ENCODE measurements around the gene IPO11.
A peak's percentile ranks its signal among the peaks of the same experiment; 100 is the strongest.
"Not testable (repeated sequence)": the region's sequence is repeated elsewhere in the genome, so short reads cannot be mapped to it uniquely, and the experiment has no call there.

Gene IPO11

GRCh38 chr5:62450259-62450658 is 37.7 kb downstream of the IPO11 start:
- ATAC-seq = peak; percentile 45 to 70

- no peak for ATAC-seq
These were observed 44.5 kb downstream of the IPO11 start for GRCh38 chr5:62457071-62457470.

- peak; percentile 38 to 68 for ATAC-seq
These were observed 48.0 kb downstream of the IPO11 start for GRCh38 chr5:62460578-62460983.

- ATAC-seq = no peak
These were observed 49.0 kb downstream of the IPO11 start for GRCh38 chr5:62461561-62461960.

- ATAC-seq = no peak
These were observed 53.7 kb downstream of the IPO11 start for GRCh38 chr5:62465985-62466925.

- ATAC-seq = no peak
These were observed 60.6 kb downstream of the IPO11 start for GRCh38 chr5:62473209-62473608.

GRCh38 chr5:62475072-62475471 is 62.5 kb downstream of the IPO11 start:
- ATAC-seq = no peak

GRCh38 chr5:62477801-62478200 is 65.2 kb downstream of the IPO11 start:
- ATAC-seq = no peak

GRCh38 chr5:62483556-62483955 is 71.0 kb downstream of the IPO11 start:
- ATAC-seq = no peak

GRCh38 chr5:62486672-62487071 is 74.1 kb downstream of the IPO11 start:
- no peak for ATAC-seq

- no peak for ATAC-seq
These were observed 76.0 kb downstream of the IPO11 start for GRCh38 chr5:62488531-62488930.

- ATAC-seq = no peak
These were observed 76.9 kb downstream of the IPO11 start for GRCh38 chr5:62489471-62489870.

- no peak for ATAC-seq
These were observed 82.2 kb downstream of the IPO11 start for GRCh38 chr5:62494772-62495171.

- no peak for ATAC-seq
These were observed 84.3 kb downstream of the IPO11 start for GRCh38 chr5:62496876-62497275.

GRCh38 chr5:62498961-62499360 is 86.4 kb downstream of the IPO11 start:
- ATAC-seq = no peak

- ATAC-seq = no peak
These were observed 87.2 kb downstream of the IPO11 start for GRCh38 chr5:62499756-62500155.

- no peak for ATAC-seq
These were observed 90.0 kb downstream of the IPO11 start for GRCh38 chr5:62502456-62503101.

GRCh38 chr5:62504129-62504528 is 91.6 kb downstream of the IPO11 start:
- ATAC-seq = no peak

GRCh38 chr5:62506659-62507460 is 94.3 kb downstream of the IPO11 start:
- peak in 1 of 2 donors; percentile 78 for ATAC-seq

- ATAC-seq = not testable (repeated sequence)
These were observed 96.2 kb downstream of the IPO11 start for GRCh38 chr5:62508760-62509159.

GRCh38 chr5:62509806-62510205 is 97.2 kb downstream of the IPO11 start:
- no peak for ATAC-seq

- ATAC-seq = not testable (repeated sequence)
These were observed 100.5 kb downstream of the IPO11 start for GRCh38 chr5:62513085-62513484.

GRCh38 chr5:62514510-62515119 is 102.1 kb downstream of the IPO11 start:
- no peak for ATAC-seq

Data from activated CD4-positive, CD25-positive, alpha-beta regulatory T cell treated with anti-CD3 and anti-CD28 coated beads, Interleukin-2, amount 50 U/mL, for 24 hours (primary cell).